Measurements from ENCODE around the gene EDAR. TPM values are rescaled to one million over a fixed set of nuclear protein-coding genes. Genes with fewer than 3 reads are reported as not detected.

The EDAR gene
- total RNA-seq, 1 donor from 2014 or later: not detected

DNA sequence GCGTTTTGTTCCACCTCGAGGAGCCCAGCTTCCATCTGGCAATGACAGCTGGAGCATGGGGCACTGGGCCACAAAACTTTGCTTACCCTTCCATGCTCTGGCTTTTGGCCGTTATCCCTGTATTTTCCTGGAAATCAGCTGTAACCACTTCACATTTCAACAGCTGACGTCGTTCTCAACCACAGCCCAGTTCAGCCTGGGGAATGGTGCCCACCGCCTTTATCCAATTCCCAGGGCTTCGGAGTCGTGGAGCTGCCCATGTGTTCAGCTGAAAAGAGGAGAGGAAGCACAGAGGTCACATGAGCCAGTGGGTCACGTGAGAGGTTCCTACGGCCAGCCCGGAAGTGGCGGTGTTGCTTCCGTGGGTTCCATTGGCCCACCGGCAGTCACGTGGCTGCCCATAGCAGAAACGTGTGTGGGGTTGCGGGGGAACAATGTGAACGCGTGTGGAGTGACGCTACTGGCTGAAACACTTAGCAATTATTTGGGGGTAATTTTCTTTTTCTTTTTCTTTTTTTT is 16.7 kb upstream of the EDAR start:
- intact Hi-C loops (cut with micrococcal nuclease): no loop called here

DNA sequence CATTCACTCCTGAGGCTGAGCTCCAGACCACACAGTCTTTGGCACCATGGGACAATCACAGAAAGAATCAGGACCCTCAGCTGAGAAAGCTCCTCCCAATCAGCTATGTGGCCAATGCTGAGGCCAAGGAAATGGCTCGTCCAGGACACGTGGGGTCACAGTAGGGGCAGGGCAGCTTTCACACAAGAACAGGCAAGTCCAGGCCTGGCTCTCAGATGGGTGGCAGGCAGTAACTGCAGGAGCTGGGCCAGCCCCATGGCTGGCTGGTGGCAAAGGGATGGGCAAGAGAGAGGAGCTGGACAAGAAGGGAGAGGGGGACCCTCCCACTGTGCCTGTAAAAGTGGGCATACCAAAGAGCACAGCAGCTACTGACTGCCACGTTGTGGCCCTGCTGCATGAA is 12.2 kb upstream of the EDAR start:
- intact Hi-C loops (cut with micrococcal nuclease): no loop called here

DNA sequence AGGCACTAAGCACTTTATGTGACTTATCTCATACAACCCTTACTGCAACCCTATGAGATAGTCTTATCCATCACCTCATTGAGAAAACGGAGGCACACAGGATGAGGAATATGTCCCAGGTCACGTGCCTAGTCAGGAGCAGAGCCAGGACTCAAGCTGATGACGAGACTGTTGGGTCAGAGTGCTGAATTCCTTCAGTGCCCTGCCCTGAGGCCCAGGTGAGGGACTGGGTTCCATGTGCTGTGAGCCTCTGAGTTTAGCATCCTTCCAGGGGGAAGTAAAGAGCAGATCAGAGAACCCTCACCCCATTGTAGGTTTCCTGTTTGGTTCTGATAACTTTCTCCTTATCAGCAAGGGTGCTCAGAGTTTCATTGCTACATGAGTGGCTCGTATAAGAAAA is 11.7 kb upstream of the EDAR start:
- intact Hi-C loops (cut with micrococcal nuclease): no loop called here

DNA sequence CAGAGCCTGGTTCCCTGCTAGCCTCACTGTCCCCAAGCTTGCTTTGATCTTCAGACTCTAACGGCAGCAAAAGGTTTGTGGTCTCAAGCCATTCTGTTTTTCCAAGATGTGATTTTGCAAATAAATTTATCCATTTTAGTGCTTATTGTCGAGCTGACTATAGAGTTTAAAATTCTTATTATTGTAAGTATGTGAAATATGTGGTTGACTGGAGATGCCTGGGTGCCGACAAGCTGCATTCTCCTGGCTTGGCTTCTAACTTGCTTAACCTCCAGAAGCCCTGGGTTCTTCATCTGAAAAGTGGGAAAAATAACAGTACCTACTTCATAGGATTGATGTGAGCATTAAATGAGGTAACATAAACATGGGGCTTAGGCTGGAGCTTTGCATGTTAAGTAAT is 9.9 kb upstream of the EDAR start:
- intact Hi-C loops (cut with micrococcal nuclease): no loop called here

DNA sequence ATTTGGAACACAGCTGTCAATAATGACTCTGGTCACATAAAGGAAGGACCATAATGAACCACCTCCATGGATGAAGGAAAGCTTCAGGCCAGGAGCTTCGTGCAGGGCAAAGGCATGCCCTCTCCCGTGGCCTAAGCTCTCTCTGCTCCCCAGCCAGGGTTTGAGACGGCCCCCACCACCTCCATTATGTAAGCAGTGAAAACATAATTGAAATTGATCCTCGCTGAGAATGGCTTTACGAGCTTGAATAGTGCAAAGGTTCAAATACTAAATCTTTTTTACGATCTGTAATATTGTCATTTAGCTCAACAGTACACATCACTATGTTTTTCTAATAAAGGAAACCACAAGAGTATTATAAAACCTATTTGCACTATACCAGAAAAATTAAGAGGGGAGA is 5.2 kb upstream of the EDAR start:
- intact Hi-C loops (cut with micrococcal nuclease): no loop called here

DNA sequence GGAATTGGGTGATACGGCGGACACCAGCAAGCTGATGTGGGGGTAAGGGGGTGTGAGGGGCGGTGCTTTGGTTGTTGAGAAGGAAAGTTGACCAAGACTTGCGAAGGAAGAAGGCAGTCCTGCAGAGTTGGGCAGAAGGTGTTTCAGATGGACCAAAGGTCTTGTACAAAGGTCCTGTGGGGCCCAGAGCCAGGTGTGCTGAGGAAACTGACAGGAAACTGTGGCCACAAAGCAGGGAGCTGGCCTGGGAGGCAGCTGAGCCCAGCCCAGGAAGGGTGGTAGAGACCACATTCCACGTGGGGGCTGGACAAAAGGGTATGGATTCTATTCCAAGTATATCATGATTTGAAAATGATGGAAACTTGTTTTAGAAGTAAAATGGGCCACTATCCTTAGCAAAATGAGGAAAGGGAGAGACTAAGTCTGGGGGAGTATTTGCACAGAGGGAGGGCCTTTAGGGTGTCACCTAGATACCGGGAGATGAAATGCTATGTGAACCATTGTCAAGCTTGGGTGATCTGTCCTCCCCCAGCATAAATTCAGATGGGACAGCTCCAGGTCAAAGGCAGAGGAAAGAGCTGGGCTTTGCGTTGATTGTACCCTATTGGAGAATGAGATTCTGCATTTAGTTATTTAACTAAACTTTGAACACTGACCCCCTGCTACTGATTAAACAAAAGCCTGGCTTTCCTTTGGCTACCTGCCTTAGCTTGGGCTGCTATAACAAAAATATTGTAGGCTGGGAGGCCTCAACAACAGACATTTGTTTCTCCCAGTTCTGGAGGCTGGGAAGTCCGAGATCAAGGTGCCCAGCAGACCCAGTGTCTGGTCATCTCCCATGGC is 4.3 kb upstream of the EDAR start:
- intact Hi-C loops (cut with micrococcal nuclease): no loop called here

DNA sequence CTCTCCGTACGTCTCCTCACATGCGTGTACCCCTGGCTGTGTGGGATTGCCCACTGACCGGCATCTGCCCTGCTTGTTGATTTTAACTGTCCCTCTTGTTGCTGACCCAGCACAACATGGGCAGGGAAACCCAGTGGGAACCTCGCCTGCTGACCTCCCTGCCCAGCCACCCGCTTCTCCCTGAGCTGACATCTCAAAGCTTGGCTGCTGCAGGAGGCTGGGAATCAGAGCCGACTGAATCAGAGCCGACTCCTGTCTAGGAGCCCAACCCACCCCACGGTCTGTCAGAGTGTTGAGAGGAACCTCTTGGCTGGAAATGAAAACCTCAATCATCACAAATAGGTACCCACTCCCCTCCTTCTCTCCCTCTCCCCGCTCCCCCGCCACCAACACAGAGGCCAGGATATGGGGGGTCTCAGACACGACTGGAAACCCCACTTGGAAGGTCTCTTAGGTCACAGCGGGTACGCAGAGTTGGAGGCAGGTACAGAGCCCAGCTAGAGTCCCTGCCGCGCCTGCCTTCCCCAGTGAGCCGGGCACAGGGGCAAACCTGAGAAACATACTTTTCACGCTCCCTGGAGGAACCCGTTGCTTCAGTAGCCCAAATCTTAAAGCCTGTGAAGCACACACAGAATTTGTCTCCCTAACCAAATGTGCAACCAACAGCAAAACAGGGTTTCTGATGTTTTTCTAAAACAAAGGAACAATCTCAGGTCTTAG is 784 bp downstream of the EDAR start:
- intact Hi-C loops (cut with micrococcal nuclease): no loop called here

DNA sequence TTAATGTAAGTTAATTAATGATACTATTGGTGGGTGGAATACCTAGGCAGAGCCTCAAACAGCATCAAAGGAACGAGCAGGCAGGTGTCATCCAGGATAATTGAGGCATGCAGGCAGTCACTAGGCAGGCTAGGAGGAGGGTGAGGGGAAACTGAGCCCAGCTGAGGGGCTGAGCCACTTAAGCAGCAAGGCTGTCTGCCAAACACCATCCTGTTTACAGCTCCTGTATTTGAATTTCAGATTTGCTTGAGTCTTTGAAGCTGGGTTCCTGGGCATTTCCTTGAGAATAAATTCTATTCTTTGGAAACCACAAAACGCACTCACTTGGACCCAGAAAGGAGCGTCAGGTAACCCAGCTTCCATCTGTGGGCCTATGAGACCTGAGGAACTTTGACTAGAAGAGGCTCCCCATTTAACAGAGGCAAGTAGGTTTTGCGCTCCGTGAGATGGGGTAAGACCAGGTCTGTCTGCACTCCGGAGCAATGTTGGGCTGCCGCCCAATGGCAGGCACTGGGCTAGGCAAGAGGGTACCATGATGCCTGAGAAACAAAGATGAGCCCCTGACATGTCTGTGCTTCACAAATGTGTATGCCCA is 2.0 kb downstream of the EDAR start:
- intact Hi-C loops (cut with micrococcal nuclease): no loop called here

DNA sequence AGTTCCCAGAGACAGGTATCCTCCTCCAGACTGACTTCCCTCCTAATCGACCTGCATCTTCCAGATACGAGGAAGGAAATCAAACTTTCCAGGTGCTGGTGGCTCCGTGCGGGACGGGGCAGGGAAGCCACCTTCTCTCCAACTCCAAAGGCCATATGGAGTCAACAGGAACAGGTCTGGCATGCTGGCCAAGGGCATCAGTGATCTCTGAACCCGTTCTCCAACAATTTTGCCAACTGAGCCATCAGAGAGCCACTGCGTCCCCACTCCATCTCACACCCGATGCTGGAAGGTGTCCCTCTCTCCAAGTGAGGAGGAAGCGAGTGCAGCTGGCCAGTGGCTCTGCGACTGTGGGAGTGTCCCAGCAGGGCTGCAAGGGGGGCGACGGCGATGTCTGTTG is 5.4 kb downstream of the EDAR start:
- intact Hi-C loops (cut with micrococcal nuclease): no loop called here

DNA sequence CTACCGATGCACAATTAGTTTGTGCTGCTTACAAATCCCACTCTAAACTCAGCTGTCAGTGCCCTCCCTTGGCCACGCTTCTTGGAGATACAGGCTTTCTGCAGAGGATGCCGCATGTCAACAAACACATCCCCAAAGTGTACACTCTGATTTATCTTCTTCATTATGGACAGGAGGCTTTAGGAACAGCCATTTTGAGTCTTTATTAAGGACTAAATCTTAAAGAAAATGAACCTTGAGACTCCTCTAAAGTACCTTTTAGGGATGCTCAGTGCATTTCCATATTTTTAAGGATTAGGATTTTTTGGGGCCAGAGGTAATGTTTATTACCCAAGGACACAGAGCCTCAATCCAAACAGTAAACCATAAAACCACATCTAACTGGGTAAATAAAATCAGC is 6.0 kb downstream of the EDAR start:
- intact Hi-C loops (cut with micrococcal nuclease): no loop called here

DNA sequence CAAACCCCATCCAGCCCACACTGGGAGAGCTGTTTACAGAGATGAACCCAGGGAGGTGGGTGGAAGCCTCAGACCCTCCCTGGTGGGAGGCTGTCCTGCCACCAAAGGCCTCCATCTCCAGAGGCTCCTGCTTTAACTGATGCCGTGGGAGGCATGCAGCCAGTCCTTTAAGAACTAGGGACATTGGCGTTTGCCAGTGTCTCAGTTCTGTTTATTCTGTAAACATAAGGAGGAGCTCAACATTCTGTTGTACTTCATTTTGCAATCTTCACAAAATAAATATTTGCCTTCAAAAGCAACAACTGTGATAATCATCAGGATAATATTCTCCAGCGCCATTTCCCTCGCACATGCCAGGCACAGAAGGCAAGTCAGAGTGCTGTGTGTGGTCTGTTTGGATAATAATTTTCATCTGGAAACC is 6.8 kb downstream of the EDAR start:
- intact Hi-C loops (cut with micrococcal nuclease): no loop called here

DNA sequence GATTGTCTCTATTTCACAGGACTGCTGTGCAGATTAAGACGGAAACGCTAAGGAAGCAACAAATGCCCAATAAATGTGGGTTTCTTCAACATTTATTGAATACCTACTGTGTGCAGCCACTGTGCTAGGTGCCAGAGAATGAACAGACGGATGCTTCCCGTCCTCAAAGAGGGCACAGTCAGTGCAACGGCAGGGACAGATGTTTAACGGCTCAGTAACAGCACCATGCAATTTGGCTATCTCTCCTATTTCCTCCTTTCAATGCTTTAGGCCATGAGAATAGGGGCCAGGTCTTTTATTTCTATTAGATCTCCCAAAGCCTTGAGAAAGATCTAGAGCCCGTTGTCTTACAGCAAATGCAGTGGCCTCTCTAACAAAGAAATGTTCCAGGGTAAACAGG is 7.2 kb downstream of the EDAR start:
- intact Hi-C loops (cut with micrococcal nuclease): no loop called here

DNA sequence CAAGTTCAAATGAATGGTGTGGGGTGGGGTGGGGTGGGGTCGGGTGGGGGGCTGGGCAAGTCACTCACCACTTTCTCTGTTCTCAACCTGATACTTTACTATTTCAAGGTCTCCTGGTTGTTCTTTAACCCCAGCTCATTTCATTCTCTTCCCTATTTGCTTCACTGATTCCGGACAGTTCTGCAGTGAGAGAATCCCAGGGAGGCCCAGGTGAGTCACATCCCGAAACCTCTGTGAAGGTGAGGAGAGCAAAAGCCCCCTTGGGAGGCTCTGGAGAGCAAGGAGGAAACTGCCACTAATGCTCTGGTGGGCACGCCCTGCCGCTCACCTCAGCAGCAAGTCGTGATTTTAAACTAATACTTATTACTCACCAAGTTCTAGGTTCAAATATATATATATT is 8.9 kb downstream of the EDAR start:
- intact Hi-C loops (cut with micrococcal nuclease): no loop called here

DNA sequence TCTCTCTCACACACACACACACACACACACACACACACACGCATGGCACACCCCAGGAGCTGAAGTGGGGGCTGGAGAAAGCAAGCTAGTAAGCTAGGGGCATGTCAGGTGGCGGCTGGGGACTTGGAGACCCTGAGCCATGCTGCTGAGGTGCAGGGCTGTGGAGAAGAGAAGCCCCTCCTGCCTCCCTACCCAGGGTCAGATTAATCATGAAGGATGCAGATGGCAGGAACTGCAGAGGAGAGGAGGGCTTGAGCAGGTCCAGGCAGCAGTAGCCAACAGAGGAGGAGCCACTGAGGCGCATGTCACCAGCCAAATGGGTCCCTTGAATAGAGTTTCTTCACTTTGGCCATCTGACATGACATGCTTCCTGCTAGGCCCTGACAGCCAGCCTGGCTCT is 9.6 kb downstream of the EDAR start:
- intact Hi-C loops (cut with micrococcal nuclease): no loop called here

DNA sequence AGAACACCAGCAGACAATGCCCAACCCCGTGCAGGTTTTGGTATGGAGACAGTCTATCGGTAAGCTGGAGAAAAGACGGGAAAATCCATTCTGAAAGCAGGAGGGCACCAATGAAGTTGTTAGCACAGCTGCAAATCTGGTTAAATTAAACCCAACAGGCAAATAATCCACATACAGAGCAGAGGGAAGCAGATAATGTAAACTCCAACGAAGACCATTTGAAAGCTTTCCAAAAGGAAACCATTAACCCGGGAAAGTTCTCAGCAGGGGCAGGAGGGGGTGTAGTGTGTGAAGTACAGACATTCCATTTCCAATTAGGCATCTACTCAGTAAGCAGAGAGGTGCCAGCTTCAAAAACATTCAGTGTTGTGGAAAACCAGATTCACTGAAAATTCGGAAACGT is 10.3 kb downstream of the EDAR start:
- intact Hi-C loops (cut with micrococcal nuclease): no loop called here

DNA sequence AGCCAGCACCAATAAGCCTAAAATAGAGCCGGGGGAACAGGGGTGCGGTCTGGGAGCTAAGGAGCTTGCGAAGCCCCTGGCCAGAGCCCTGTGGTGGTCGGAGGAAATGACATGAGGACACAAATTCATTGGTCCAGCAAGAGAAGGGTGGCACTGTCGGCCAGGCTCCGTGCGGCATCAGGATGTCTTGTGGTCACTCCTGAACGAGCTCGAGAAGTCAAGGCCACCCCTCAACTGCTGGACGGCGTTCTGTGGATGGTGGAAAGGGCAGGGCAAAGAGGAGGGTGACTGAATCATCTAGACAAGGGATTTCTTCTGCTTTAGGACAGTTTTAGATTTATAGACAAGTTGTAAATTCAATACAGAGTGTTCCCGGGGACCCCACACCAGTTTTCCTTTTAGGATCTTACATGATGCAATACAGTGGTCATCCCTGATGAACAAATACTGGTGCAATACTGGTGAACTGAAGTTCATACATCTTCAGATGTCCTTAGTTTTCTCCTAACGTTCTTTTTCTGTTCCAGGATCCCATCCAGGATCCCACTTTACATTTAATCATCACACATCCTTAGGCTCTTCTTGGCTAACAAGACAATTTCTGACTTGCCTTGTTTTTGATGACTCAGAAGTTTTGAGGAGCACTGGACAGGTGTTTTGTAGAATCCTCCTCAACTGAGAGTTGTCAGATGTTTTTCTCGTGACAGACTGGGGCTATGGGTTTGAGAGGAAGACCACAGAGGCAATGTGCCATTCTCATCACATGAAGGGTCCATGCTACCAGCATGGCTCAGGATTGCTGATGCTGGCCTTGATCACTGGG is 13.2 kb downstream of the EDAR start:
- intact Hi-C loops (cut with micrococcal nuclease): no loop called here

DNA sequence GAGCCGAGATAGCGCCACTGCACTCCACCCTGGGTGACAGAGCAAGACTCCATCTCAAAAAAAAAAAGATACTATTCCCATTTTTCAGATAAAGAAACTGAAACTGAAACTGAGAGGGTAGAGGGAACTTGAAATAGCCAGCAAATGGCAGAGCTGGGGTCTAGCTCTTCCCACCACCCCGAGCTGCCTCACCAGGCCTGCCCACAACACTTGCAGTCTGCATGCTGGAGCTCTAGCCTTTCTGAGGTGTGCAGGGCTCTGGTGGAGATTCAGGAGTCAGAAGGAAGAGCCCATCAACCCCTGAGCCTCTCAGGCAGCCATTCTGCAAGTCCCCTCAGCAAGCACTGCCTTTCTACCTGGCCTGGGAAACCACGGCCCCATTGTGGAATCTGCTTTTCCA is 14.3 kb downstream of the EDAR start:
- intact Hi-C loops (cut with micrococcal nuclease): no loop called here

DNA sequence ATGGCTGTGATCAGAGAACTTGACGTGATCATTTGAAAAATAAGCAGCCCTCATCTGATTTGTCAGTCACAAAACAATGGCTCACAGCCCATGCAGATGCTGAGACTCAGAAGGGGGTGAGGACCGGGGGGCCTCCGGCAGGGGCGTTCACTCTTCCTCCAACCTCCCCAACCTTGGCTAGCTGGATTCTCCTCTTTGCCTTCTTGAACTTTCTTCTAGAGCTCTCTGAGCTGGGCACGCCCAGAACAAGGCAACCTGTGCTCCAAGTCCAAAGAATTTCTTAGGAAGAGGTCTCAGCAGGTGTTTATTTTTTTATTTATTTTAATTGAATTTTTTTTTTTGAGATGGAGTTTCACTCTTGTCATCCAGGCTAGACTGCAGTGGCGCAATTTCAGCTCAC is 16.4 kb downstream of the EDAR start:
- intact Hi-C loops (cut with micrococcal nuclease): no loop called here

DNA sequence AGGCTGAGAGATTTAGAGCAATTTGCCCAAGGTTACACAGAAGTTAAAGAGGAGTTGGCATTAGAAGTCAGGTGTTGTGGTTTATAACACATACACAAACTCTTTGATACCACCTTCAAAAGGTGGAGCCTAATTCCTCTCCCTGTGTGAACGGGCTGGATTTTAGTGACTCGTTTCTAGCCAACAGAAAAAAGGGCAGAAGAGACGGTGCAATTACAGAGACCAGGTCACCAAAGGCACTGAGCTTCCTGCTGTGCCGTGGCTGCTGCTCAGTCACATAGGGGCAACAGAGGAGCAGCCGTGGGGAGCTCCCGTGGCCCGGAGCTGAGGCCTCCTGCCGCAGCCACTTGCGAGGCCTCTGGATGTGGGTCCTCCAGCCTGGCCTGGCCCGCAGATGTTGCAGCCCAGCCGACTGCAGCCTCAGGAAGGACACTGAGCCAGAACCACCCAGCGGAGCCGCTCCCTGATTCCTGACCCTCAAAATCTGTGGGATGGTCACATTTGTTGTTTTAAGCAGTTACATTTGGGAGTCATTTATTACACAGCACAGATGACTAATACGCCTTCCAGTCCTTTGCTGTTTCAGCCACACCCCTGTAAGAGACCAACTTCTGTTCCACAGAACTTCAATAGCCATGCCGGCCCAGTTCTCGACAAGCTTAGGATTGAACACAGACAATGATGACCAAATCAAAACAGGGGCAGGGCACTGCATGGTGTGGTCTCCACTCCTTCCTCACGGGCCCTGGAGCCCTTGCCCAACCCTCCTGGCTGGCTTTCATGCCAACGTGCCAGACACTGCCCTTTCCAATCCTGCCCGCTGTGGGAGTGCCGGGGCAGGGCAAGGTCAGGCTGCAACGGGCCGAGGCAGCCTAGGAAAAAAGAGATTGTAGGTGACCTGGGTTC is 17.1 kb downstream of the EDAR start:
- intact Hi-C loops (cut with micrococcal nuclease): no loop called here

DNA sequence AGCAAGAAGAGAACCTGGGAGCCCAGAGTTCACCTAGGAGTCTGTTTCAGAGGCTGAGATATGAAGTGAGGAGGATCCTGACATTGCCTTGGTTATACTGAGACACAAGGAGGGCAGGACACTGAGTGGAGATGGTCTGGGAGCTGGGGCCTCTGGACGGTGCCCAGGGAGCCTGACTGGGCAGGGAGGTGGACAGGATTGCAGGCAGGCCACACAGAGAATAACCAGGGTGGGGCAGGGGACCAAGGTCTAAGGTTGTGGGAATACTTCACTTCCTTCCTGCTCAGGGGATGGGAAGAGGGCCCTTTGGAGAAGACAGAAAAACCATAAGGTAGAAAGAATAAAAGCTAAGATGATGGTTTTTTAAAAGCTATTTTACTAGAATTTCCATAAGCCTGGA is 18.7 kb downstream of the EDAR start:
- intact Hi-C loops (cut with micrococcal nuclease): no loop called here

All from T-helper 2 cell treated with Interferon-gamma antibody and Interleukin-4, amounts not matched to agents 100 ng/mL and 5 ng/mL, for 36 hours (primary cell).